ENCODE data around the gene ROR2.
"Not testable (repeated sequence)": the region's sequence is repeated elsewhere in the genome, so short reads cannot be mapped to it uniquely, and the experiment has no call there.

ROR2 gene

DNA sequence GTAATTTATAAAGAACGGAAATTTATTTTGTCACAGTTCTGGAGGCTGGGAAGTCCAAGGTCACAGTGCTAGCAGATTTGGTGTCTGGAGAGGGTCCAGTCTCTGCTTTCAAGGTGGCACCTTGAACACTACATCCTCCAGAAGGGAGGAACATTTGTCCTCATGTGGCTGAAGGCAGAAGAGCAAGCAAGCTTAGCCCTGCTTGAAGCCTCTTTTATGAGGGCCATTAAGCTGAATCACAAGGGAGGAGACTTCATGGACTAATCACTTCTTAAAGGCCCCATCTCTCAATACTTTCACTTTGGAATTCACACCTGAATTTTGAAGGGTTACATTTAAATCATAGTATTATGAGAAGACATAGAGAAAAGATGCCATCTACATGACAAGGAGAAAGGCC lies 311.0 kb downstream of the ROR2 start:
- Histone ChIP-seq H3K4me3 (ENCODE audit: low read length) (no peak overlapping the region), H3K4me1 (ENCODE audit: control insufficient read depth, insufficient read depth, low read length) (no peaks in the 10 kb centered on the region), H3K9ac (ENCODE audit: low read length) (no peak overlapping the region), H3K36me3 (ENCODE audit: control insufficient read depth, insufficient read depth, low read length) (no peaks in the 10 kb centered on the region), H3K27me3 (ENCODE audit: control insufficient read depth, insufficient read depth, low read length) (no peaks in the 10 kb centered on the region), H3K9me3 (ENCODE audit: control insufficient read depth, low read length) (no peaks in the 10 kb centered on the region)

DNA sequence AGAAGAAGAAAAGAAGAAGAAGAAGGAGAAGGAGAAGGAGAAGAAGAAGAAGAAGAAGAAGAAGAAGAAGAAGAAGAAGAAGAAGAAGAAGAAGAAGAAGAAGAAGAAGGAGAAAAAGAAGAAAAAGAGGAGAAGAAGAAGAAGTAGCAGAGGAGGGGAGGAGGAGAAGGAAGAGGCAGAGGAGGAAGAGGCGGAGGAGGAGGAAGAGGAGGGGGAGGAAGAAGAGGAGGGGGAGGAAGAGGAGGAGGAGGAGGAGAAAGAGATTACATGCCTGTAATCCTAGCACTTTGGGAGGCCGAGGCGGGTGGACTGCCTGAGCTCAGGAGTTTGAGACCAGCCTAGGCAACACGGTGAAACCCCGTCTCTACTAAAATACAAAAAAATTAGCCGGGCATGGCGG lies 315.2 kb downstream of the ROR2 start:
- not testable (repeated sequence) for H3K9ac ChIP-seq (ENCODE audit: low read length); H3K27me3 ChIP-seq (ENCODE audit: control insufficient read depth, insufficient read depth, low read length); H3K9me3 ChIP-seq (ENCODE audit: control insufficient read depth, low read length)

DNA sequence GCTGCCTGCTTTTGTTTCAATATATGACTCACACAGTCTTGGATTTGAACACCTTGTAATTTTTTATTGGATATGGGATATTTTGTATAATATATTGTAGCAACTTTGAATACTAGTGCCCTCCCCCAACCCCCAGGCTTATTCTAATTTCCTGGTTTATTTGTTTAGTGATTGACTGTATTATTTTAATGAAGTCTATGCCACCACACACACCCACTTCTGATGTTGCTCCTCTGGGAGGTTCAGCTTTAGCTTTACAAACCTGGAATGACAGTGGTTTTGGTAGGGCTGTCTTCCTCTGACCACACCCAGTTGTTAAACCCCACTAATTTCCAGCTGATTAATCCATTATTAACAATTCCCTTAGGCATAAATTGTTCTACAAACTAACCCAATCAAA lies 320.3 kb downstream of the ROR2 start:
- Histone ChIP-seq H3K4me1 (ENCODE audit: control insufficient read depth, insufficient read depth, low read length) (no peaks in the 10 kb centered on the region), H3K9me3 (ENCODE audit: control insufficient read depth, low read length) (no peaks in the 10 kb centered on the region), H3K36me3 (ENCODE audit: control insufficient read depth, insufficient read depth, low read length) (no peaks in the 10 kb centered on the region), H3K9ac (ENCODE audit: low read length) (no peak overlapping the region), H3K4me3 (ENCODE audit: low read length) (no peak overlapping the region), H3K27me3 (ENCODE audit: control insufficient read depth, insufficient read depth, low read length) (no peaks in the 10 kb centered on the region)

More for the DNA sequence above, 315.2 kb downstream of the ROR2 start:
- not testable (repeated sequence) for H3K4me1 ChIP-seq (ENCODE audit: control insufficient read depth, insufficient read depth, low read length); H3K36me3 ChIP-seq (ENCODE audit: control insufficient read depth, insufficient read depth, low read length); H3K4me3 ChIP-seq (ENCODE audit: low read length)

- H3K27me3 ChIP-seq (ENCODE audit: control insufficient read depth, insufficient read depth, low read length) = no peaks in the 10 kb centered on the region
- no peak overlapping the region for H3K4me3 ChIP-seq (ENCODE audit: low read length)
- H3K36me3 ChIP-seq (ENCODE audit: control insufficient read depth, insufficient read depth, low read length) = no peaks in the 10 kb centered on the region
- H3K4me1 ChIP-seq (ENCODE audit: control insufficient read depth, insufficient read depth, low read length) = no peaks in the 10 kb centered on the region
- H3K9ac ChIP-seq (ENCODE audit: low read length) = no peak overlapping the region
- H3K9me3 ChIP-seq (ENCODE audit: control insufficient read depth, low read length) = no peaks in the 10 kb centered on the region
Measured at GRCh38 chr9:91628892-91629291, 321.1 kb downstream of the ROR2 start.

- H3K9me3 ChIP-seq (ENCODE audit: control insufficient read depth, low read length) = no peaks in the 10 kb centered on the region
- H3K9ac ChIP-seq (ENCODE audit: low read length) = no peak overlapping the region
- no peaks in the 10 kb centered on the region for H3K4me1 ChIP-seq (ENCODE audit: control insufficient read depth, insufficient read depth, low read length)
- H3K4me3 ChIP-seq (ENCODE audit: low read length) = no peak overlapping the region
- H3K27me3 ChIP-seq (ENCODE audit: control insufficient read depth, insufficient read depth, low read length) = no peaks in the 10 kb centered on the region
- no peaks in the 10 kb centered on the region for H3K36me3 ChIP-seq (ENCODE audit: control insufficient read depth, insufficient read depth, low read length)
Measured at GRCh38 chr9:91625331-91625730, 324.7 kb downstream of the ROR2 start.

GRCh38 chr9:91623004-91623403 lies 327.0 kb downstream of the ROR2 start:
- no peaks in the 10 kb centered on the region for H3K36me3 ChIP-seq (ENCODE audit: control insufficient read depth, insufficient read depth, low read length)
- H3K4me1 ChIP-seq (ENCODE audit: control insufficient read depth, insufficient read depth, low read length) = no peaks in the 10 kb centered on the region
- H3K4me3 ChIP-seq (ENCODE audit: low read length) = no peak overlapping the region
- H3K9ac ChIP-seq (ENCODE audit: low read length) = no peak overlapping the region
- H3K9me3 ChIP-seq (ENCODE audit: control insufficient read depth, low read length) = no peaks in the 10 kb centered on the region
- no peaks in the 10 kb centered on the region for H3K27me3 ChIP-seq (ENCODE audit: control insufficient read depth, insufficient read depth, low read length)

- H3K9me3 ChIP-seq (ENCODE audit: control insufficient read depth, low read length); H3K4me1 ChIP-seq (ENCODE audit: control insufficient read depth, insufficient read depth, low read length); H3K27me3 ChIP-seq (ENCODE audit: control insufficient read depth, insufficient read depth, low read length); H3K9ac ChIP-seq (ENCODE audit: low read length); H3K36me3 ChIP-seq (ENCODE audit: control insufficient read depth, insufficient read depth, low read length); H3K4me3 ChIP-seq (ENCODE audit: low read length): not testable (repeated sequence)
Measured at GRCh38 chr9:91622121-91622520, 327.9 kb downstream of the ROR2 start.

GRCh38 chr9:91614044-91614443 lies 336.0 kb downstream of the ROR2 start:
- H3K27me3 ChIP-seq (ENCODE audit: control insufficient read depth, insufficient read depth, low read length); H3K9me3 ChIP-seq (ENCODE audit: control insufficient read depth, low read length); H3K4me1 ChIP-seq (ENCODE audit: control insufficient read depth, insufficient read depth, low read length); H3K4me3 ChIP-seq (ENCODE audit: low read length); H3K36me3 ChIP-seq (ENCODE audit: control insufficient read depth, insufficient read depth, low read length); H3K9ac ChIP-seq (ENCODE audit: low read length): not testable (repeated sequence)

DNA sequence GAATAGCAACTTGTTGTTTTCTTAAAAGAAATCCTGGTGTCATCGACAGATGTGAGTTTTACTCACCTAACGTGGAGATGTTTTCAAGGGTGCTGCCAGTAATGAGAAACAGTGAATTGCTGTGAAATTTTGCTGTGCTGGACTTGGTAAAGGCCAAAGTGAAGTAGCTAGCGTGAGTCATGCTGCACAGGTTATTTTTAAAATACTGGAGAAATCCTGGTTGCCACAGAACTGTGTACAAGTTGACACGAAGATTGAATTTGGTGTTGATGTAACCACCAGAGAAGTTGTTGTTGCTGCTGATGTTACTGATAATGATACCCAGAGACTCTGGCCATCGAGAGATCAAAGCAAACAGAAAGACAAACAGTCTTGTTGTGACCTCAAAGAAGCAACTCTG lies 338.4 kb downstream of the ROR2 start:
- Histone ChIP-seq H3K9me3 (ENCODE audit: control insufficient read depth, low read length) (no peaks in the 10 kb centered on the region), H3K4me1 (ENCODE audit: control insufficient read depth, insufficient read depth, low read length) (no peaks in the 10 kb centered on the region), H3K9ac (ENCODE audit: low read length) (no peak overlapping the region), H3K27me3 (ENCODE audit: control insufficient read depth, insufficient read depth, low read length) (no peaks in the 10 kb centered on the region), H3K4me3 (ENCODE audit: low read length) (no peak overlapping the region), H3K36me3 (ENCODE audit: control insufficient read depth, insufficient read depth, low read length) (no peaks in the 10 kb centered on the region)

DNA sequence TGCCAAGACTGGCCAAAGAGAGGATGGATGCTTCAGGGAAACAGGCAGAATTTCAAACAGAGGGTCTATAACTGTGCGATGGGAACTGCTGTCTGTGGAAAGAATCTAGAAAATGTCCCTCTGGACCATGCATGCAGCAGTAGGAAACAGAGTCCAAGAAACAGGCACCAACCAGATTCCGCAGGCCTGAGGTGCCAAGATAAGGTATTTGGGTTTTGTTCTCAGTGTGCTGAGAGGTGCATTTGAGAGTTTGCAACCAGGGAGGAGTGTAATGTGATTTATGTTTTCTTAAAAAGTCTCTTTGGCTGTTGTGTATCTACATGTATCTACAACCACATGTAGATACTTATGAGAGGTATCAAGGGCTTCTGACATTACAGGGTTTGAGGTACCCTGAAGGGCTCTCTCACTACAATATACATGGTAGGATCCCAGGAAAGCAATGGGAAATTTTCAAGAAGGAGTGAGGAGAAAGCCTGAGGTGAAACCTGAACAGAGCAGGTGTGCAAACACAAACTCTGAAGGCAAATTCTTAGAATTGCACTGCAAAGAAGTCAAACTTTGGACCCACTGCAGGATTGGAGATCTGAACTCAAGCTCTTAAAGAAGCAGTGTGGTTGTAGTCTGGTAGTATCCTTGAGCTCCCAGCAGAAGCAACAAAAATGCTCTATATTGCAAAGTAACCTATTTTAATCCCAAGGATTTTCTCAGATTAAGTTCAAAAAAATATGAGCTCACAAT lies 343.6 kb downstream of the ROR2 start:
- H3K4me1 ChIP-seq (ENCODE audit: control insufficient read depth, insufficient read depth, low read length) = no peaks in the 10 kb centered on the region
- no peaks in the 10 kb centered on the region for H3K9me3 ChIP-seq (ENCODE audit: control insufficient read depth, low read length)
- H3K27me3 ChIP-seq (ENCODE audit: control insufficient read depth, insufficient read depth, low read length) = peaks cover 4% of the 10 kb centered on the region
- no peak overlapping the region for H3K9ac ChIP-seq (ENCODE audit: low read length)
- no peak overlapping the region for H3K4me3 ChIP-seq (ENCODE audit: low read length)
- H3K36me3 ChIP-seq (ENCODE audit: control insufficient read depth, insufficient read depth, low read length) = no peaks in the 10 kb centered on the region

DNA sequence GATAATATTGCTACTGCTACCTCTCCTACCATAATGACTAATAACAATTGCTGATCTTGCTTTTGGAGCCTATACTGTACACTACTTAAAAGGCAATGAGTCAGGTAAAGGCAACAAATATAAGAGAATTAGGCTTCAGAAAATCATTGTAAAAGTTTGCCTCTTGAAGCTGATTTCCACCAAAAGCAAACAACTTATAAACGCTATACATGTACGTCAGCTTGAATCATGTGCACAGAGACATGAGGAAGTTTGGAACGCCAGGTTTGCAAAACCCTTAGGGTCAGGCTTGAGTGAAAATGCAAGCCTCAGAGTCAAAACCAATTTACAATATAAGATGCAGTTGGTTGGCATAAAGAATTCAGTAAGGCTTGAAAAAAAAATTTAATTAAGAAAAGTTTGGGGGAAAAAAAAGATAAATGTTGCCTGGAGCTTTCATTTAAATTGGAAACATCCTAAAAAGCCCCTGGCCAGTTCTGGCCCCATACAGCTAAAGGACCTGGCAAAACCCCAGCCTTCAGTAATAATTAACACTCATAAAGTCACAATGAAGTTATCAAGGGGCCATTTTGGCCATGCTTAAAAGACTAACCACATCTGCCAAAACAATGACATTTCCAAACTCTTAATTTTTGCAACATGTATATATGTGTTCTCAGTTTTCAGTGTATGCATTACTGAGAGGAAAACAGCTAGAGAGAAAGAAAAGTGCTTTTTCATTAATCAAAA lies 345.4 kb downstream of the ROR2 start:
- Histone ChIP-seq H3K9ac (ENCODE audit: low read length) (no peak overlapping the region), H3K36me3 (ENCODE audit: control insufficient read depth, insufficient read depth, low read length) (no peaks in the 10 kb centered on the region), H3K27me3 (ENCODE audit: control insufficient read depth, insufficient read depth, low read length) (peaks cover 4% of the 10 kb centered on the region), H3K4me1 (ENCODE audit: control insufficient read depth, insufficient read depth, low read length) (no peaks in the 10 kb centered on the region), H3K4me3 (ENCODE audit: low read length) (no peak overlapping the region), H3K9me3 (ENCODE audit: control insufficient read depth, low read length) (no peaks in the 10 kb centered on the region)

DNA sequence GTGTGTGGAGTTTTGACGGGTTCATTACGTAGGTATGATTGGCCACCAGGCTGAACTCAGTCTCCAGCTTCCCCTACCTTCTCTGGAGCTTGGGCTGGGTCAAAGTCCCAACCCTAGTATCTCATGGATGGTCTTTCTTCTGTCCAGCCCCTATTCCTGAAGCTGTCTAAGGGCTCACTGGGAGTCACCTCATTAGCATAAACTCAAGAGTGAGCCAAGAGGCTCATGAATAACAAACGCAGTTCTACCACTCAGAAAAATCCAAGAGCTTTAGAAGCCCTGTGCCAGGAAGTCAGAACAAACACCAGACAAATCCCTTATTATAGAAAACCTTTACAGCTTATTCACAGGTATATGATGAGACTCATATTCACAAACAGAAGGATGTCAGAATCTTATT lies 346.1 kb downstream of the ROR2 start:
- Histone ChIP-seq H3K9me3 (ENCODE audit: control insufficient read depth, low read length) (no peaks in the 10 kb centered on the region), H3K4me1 (ENCODE audit: control insufficient read depth, insufficient read depth, low read length) (no peaks in the 10 kb centered on the region), H3K4me3 (ENCODE audit: low read length) (no peak overlapping the region), H3K36me3 (ENCODE audit: control insufficient read depth, insufficient read depth, low read length) (no peaks in the 10 kb centered on the region), H3K9ac (ENCODE audit: low read length) (no peak overlapping the region), H3K27me3 (ENCODE audit: control insufficient read depth, insufficient read depth, low read length) (peaks cover 4% of the 10 kb centered on the region)
